ENCODE results near the gene WDR5.

DNA sequence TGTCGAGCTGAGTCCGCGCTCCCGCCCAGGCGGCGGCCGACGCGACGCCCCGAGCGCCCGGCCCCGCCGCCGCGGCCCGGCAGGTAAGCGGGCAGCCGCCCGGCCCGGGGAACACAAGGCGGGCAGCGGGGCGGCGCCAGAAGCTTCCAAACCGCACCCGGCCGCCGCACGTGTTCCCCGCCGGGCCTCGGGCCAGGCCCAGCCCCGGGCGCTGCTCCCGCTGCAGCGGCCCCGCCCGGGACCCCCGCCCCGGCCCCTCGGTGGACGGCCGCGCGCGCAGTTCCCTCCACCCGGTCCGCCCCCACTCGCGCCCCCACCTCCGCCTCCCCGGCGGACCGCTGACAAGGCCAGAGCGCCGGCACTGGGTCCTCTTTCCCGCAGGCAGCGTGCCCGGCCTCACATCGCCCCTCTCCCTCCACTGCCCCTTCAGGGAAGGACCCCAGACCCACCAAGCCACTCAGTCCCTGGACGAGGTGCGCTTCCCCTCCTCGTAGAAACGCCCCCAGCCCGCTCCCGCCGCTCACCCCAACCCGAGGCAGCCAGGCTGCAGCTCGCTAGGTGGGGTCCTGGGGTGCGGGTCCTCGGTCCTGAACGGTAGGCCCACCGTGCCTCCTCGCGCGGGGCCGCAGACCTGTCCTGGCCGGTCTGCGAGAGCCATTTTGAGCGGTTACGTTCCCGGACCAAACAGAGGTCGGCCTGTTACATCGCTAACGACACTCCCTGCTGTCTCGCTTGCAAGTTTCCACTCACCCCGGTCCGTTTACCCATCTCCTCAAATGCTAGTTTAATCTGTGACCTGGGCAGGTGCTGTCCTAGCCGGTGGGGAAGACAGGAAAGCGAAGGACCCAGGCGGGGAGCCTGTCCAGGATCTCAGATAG lies 475 bp downstream of the WDR5 start:
- TF ChIP-seq XRCC5 (IDR thresholded peaks at IDR 0.05; ENCODE audit: low read depth, low read length) = no peak
- no peak for TF ChIP-seq SP2 (IDR thresholded peaks at IDR 0.05; ENCODE audit: extremely low read depth, low read depth, low read length, poor library complexity, severe bottlenecking)
- no peak for TF ChIP-seq ZNF592 (IDR thresholded peaks at IDR 0.05)

Measured in K562 (cell line).